Right lobe of liver (tissue), 4 donors: ENCODE measurements around the gene SPIRE2.

Experiments used
- POLR2A ChIP-seq: fragments of 450-650 bp; IDR thresholded peaks from one replicate; pipeline ENCODE4 v1.6.1; 2017; ENCODE audit warnings: antibody characterized with exemption, mild to moderate bottlenecking
- TF ChIP-seq, protein P1 (sequence below), 4 donors: fragments of 200-600 bp in 3 of 4; fragments of 450-650 bp in 1 of 4; IDR thresholded peaks; one replicate each; pipeline versions ENCODE4 v1.5.1 to v1.8.0; 2016 to 2022; ENCODE audit warnings: antibody characterized with exemption in 4 of 4, mild to moderate bottlenecking in 2 of 4
- donor health status: DM: no; HTN: no; CAD: no.
- donor health status: DM: no; HTN: no; CAD: no.
- donor health status: DM: no; HTN: yes; CAD: no.

DNA sequence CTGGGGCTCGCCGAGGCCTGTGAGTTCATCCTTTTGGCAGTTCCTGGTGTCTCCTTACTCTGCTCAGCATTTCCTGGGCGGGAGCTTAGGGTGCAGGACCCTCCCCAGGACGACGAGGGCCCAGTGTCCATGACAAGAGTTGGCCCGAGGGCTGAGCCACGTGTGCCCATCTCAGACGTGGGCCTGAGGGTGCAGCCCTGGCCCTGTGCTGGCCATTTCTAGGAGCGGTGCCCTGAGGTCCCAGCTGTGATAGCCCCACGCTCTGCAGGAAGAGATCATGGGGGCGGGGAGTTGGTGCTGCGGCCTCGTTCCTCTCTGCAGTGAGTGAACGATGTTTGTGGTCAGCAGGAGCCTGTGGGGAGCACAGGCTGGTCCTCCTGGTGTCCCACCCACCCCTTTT is 84.4 kb downstream of the SPIRE2 start:
- TF ChIP-seq, protein P1, sequence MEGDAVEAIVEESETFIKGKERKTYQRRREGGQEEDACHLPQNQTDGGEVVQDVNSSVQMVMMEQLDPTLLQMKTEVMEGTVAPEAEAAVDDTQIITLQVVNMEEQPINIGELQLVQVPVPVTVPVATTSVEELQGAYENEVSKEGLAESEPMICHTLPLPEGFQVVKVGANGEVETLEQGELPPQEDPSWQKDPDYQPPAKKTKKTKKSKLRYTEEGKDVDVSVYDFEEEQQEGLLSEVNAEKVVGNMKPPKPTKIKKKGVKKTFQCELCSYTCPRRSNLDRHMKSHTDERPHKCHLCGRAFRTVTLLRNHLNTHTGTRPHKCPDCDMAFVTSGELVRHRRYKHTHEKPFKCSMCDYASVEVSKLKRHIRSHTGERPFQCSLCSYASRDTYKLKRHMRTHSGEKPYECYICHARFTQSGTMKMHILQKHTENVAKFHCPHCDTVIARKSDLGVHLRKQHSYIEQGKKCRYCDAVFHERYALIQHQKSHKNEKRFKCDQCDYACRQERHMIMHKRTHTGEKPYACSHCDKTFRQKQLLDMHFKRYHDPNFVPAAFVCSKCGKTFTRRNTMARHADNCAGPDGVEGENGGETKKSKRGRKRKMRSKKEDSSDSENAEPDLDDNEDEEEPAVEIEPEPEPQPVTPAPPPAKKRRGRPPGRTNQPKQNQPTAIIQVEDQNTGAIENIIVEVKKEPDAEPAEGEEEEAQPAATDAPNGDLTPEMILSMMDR (IDR thresholded peaks at IDR 0.05), result no peak
- TF ChIP-seq POLR2A, result no peak
